Lower leg skin (tissue), 4 donors: ENCODE data around the gene BABAM2. TPM values are rescaled to one million over a fixed set of nuclear protein-coding genes. Genes with fewer than 3 reads are reported as not detected.

Experiments
- DNase-seq, 2 donors: peaks; one replicate each; pipeline ENCODE4 v3.0.0-alpha.2; 2019; ENCODE audit warnings: low spot score in 2 of 2
- H3K4me3 ChIP-seq: fragments of 200-600 bp; sonication (generic); 2 replicates; pipeline ENCODE4 v1.5.1; 2017; ENCODE audit warnings: mild to moderate bottlenecking, low read depth; ENCODE audit not compliant: poor library complexity, severe bottlenecking
- POLR2A ChIP-seq, 2 donors: fragments of 450-650 bp; IDR thresholded peaks; one replicate each; pipeline ENCODE4 v1.6.1; 2016 to 2017; ENCODE audit warnings: antibody characterized with exemption in 2 of 2, mild to moderate bottlenecking in 1 of 2, moderate library complexity in 1 of 2
- WGBS, 2 donors: methylation state at CpG; one replicate each; pipeline ENCODE4 v1.1.5; 2018; 5-methylcytosine and 5-hydroxymethylcytosine counted together
- intact Hi-C: fragments of 100-400 bp; cut with DNase I; formaldehyde crosslinking; loops from one replicate; pipeline ENCODE4 v1.15.0; 2023; ENCODE audit warnings: low total_unique reads
- total RNA-seq, 4 donors: library from RNA; depleted of rRNA; stranded (reverse); fragments of >200 nt; gene quantifications; one replicate each; pipeline ENCODE4 v1.1.0, GENCODE V29; 2016
- TF ChIP-seq, protein P1 (sequence below), 3 donors: fragments of 450-650 bp; IDR thresholded peaks; one replicate each; pipeline ENCODE4 v1.5.1; 2016; ENCODE audit warnings: antibody characterized with exemption in 3 of 3, mild to moderate bottlenecking in 3 of 3, moderate library complexity in 2 of 3

Gene BABAM2
- total RNA-seq, 4 donors from 2014 or later, result 18.4 to 28.5 (median 23.9) TPM

DNA sequence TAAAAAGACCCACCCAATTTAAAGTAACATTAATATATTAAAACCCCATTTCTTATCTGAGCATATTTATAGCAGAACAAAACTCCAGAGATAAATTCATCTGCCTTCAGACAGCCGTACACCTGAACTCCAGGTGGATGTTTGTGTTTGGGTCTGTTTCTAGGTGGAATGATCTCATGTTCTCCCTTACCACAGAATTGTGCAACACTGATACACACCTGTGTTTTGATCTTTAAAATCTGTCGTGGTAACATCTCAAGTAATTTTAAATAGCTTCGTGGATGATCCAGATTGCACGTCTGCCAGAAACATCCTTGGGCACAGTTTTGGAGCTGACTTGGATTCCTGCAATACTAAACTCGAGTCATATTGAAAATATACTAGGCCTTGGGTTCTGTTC, 294.6 kb downstream of the BABAM2 start:
- TF ChIP-seq, protein P1, sequence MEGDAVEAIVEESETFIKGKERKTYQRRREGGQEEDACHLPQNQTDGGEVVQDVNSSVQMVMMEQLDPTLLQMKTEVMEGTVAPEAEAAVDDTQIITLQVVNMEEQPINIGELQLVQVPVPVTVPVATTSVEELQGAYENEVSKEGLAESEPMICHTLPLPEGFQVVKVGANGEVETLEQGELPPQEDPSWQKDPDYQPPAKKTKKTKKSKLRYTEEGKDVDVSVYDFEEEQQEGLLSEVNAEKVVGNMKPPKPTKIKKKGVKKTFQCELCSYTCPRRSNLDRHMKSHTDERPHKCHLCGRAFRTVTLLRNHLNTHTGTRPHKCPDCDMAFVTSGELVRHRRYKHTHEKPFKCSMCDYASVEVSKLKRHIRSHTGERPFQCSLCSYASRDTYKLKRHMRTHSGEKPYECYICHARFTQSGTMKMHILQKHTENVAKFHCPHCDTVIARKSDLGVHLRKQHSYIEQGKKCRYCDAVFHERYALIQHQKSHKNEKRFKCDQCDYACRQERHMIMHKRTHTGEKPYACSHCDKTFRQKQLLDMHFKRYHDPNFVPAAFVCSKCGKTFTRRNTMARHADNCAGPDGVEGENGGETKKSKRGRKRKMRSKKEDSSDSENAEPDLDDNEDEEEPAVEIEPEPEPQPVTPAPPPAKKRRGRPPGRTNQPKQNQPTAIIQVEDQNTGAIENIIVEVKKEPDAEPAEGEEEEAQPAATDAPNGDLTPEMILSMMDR (IDR thresholded peaks at IDR 0.05), result no peak
- TF ChIP-seq POLR2A (IDR thresholded peaks at IDR 0.05), result no peak
- H3K4me3 ChIP-seq, result no peak overlapping the region
- intact Hi-C loops, result no loop called here
- peak in 1 of 2 donors; percentile 25 for DNase-seq
- 50 to 64% methylated on average over 5 of the region's 5 CpGs for WGBS, 2 donors

DNA sequence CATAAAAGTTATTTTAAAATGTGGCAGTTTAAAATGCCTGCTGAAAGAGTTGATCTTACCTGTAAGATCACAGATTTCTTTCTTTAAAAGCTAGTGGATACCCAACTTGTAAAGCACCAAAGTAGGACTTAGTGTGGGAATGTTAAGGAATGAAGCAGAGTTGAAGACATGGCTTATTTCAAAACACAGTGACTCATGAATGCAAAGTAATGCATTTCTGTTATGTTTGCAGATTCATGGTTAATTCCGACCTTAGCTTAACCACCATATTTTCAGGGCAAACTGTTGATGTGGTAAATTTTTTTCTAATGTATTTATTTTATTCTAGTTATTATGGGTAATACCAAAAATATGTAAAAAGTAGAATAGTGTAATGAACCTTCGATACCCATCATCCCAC, 295.4 kb downstream of the BABAM2 start:
- no peak for TF ChIP-seq POLR2A (IDR thresholded peaks at IDR 0.05)
- TF ChIP-seq, protein P1 (IDR thresholded peaks at IDR 0.05), result no peak
- WGBS, 2 donors, result 74 to 85% methylated on average over 2 of the region's 2 CpGs
- intact Hi-C loops, result no loop called here
- DNase-seq, result no peak
- H3K4me3 ChIP-seq, result no peak overlapping the region

DNA sequence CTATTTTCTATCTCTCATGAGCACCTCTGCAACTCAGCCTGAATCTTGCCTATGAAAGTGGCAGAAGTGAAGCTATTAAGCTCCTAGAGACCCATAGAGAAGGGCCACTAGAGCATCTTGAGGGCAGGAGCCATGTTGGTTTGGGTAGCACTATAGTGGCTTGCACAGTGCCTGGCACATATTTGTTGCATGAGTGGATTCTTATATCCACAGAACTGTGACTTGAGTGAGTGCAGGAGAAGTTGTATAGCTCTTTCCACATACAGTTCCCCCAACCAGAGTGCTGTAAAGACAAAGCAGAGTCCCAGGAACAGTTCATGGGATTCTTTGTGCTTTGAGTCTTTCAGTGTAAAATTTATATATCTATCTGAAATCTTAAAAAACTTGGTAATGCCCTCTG, 296.7 kb downstream of the BABAM2 start:
- no peak overlapping the region for H3K4me3 ChIP-seq
- intact Hi-C loops, result no loop called here
- TF ChIP-seq POLR2A (IDR thresholded peaks at IDR 0.05), result no peak
- TF ChIP-seq, protein P1 (IDR thresholded peaks at IDR 0.05), result no peak
- DNase-seq, result no peak

DNA sequence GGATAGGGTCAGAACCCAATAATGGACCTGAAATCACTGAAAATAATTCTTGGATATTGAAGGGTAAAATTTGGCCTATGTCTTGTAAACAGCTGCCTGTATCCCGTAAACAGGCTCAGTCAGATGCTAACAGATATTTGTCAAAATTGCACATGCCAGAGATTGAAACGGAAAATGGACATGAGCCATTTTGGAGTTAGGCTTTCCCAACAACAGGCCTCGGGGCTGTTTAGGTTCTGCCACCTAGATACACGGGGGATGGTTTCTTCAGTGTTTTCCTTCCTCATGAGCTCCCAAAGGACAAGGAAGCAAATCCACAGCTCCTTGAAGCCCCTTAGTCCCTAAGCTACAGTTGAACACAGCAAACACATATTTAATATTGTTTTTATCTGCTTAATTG, 297.9 kb downstream of the BABAM2 start:
- DNase-seq, result no peak
- intact Hi-C loops, result no loop called here
- no peak overlapping the region for H3K4me3 ChIP-seq
- WGBS, 2 donors, result 43 to 56% methylated on average over 4 of the region's 4 CpGs
- TF ChIP-seq, protein P1 (IDR thresholded peaks at IDR 0.05), result no peak
- no peak for TF ChIP-seq POLR2A (IDR thresholded peaks at IDR 0.05)

GRCh38 chr2:28193630-28194403, 303.3 kb downstream of the BABAM2 start:
- intact Hi-C loops, result no loop called here
- no peak for TF ChIP-seq POLR2A (IDR thresholded peaks at IDR 0.05)
- TF ChIP-seq, protein P1 (IDR thresholded peaks at IDR 0.05), result no peak
- 78 to 80% methylated on average over 10 of the region's 10 CpGs for WGBS, 2 donors
- DNase-seq, result no peak
- H3K4me3 ChIP-seq, result no peak overlapping the region
